ENCODE measurements around the gene HERC2.

DNA sequence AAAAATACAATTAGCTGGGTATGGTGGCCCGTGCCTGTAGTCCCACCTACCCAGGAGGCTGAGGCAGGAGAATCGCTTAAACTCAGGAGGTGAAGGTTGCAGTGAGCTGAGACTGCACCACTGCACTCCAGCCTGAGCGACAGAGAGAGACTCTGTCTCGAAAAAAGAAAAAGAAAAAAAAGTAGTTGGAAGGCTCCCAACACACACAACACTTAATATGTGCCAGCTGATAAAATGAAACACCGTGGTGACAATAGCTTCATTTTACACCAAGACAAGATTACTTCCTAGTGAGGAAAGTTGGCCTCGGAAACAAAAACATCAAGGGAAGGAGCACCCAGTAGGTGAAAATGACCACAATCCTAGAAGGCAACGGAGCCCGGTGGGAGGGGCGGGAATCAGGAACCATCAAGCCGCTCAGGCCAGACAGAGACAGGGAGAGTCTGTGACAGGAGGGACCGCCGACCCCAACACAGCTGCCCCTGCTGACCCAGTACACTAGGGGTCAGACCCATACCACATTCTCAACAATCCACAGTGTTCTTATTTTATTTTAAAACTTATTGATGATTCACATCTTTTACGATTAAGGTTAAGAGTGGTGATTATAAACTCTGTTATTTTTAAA, 168.4 kb downstream of the HERC2 start:
- TF ChIP-seq YY1 (IDR thresholded peaks at IDR 0.05; ENCODE audit: insufficient read depth, insufficient read length) (no peak), ZNF274 (IDR thresholded peaks at IDR 0.05; ENCODE audit: low read depth, low read length) (no peak), SUZ12 (IDR thresholded peaks at IDR 0.05; ENCODE audit: extremely low read depth, insufficient read depth, insufficient read length) (no peak)
